Measurements from ENCODE around the gene LNP1. TPM values are rescaled to one million over a fixed set of nuclear protein-coding genes. Genes with fewer than 3 reads are reported as not detected.

LNP1 gene
- total RNA-seq, 1 donor from 2014 or later, result 1.6 TPM

DNA sequence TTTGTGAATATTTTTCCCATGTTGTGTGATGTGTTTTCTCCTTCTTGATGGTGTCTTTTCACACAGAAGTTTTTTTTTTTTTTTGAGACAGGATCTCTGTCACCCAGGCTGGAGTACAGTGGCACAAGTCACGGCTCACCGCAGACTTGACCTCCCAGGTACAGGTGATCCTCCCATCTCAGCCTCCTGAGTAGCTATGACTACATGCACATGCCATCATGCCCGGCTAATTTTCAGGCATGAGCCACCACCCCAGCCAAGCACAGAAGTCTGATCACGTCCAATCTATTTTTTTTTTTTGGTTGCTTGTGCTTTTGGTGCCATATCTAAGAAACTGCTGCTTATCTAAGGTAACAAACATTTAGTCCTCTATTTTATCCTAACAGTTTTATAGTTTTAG, 25.0 kb upstream of the LNP1 start:
- TF ChIP-seq, protein P1, sequence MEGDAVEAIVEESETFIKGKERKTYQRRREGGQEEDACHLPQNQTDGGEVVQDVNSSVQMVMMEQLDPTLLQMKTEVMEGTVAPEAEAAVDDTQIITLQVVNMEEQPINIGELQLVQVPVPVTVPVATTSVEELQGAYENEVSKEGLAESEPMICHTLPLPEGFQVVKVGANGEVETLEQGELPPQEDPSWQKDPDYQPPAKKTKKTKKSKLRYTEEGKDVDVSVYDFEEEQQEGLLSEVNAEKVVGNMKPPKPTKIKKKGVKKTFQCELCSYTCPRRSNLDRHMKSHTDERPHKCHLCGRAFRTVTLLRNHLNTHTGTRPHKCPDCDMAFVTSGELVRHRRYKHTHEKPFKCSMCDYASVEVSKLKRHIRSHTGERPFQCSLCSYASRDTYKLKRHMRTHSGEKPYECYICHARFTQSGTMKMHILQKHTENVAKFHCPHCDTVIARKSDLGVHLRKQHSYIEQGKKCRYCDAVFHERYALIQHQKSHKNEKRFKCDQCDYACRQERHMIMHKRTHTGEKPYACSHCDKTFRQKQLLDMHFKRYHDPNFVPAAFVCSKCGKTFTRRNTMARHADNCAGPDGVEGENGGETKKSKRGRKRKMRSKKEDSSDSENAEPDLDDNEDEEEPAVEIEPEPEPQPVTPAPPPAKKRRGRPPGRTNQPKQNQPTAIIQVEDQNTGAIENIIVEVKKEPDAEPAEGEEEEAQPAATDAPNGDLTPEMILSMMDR (conservative IDR thresholded peaks at IDR 0.05; ENCODE audit: low read depth, low read length), result no peak
- DNase-seq (ENCODE audit: low read depth), result no peak
- H3K4me3 ChIP-seq (ENCODE audit: low read depth, low read length), result no peak overlapping the region

DNA sequence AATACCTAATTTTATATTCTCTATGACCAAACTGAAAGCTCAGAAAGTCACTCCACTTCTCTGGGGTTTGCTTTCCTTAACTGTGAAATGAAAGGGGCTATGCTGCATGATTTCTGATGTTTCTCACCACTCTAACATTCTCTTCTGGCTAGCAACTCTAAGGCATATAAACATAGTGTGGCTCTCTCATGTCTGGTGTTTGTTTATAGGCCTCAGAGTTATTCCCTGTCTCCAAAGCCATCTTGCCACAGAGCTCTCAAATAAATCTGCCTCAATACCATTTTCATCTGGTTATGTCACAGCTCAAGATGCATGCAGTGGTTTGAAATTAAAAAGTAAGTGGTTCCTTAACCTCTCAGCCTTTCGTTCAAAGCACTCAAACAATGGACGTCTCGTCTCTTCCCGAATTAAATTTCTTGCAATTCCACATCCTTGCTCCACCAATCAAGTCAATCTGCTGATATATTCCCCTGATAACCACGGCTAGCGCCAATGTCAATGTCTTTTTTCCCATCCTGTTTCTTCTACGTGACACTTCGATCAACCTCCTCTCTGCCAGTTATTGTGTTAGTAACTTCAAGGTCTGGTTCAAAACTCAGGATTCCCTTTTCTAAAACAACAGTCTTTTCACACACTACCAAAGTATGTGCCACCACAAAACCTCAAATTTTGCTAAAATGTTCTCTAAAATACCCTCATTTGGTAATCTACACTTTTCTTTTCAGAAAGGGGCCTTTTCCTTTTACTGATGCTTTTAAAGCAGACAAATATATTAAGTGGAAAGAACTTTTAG, 16.4 kb upstream of the LNP1 start:
- no peak overlapping the region for H3K4me3 ChIP-seq (ENCODE audit: low read depth, low read length)
- TF ChIP-seq, protein P1 (conservative IDR thresholded peaks at IDR 0.05; ENCODE audit: low read depth, low read length), result no peak
- no peak for DNase-seq (ENCODE audit: low read depth)

DNA sequence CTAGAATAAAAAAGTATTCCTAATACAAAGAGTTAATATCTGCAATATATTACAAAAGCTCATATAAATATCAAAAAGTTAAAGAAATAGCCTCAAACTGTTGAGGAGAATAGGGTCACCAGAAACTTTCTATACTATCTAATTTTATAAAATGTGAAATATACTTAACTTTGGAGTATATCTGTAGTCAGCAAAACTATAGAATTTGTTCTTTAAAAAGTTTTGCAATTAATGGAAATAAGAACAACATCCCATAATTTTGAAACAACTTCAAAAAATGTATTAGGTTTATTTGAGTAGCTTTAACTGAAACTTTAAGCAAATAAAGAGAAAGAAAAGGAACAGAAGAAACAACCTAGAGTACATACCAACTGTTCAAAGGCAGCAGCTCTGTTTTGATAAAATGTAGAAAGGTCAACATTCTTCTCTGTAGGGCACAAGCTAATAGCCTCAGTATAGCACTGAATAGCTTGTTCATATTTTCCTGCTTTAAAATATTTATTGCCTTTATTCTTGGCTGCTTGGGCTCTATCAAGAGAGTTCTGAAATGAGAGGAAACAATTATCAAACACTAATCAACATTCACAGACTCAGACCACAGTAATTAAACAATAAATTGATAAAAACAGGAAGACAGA, 14.8 kb upstream of the LNP1 start:
- TF ChIP-seq, protein P1 (conservative IDR thresholded peaks at IDR 0.05; ENCODE audit: low read depth, low read length), result no peak
- no peak overlapping the region for H3K4me3 ChIP-seq (ENCODE audit: low read depth, low read length)
- no peak for DNase-seq (ENCODE audit: low read depth)

DNA sequence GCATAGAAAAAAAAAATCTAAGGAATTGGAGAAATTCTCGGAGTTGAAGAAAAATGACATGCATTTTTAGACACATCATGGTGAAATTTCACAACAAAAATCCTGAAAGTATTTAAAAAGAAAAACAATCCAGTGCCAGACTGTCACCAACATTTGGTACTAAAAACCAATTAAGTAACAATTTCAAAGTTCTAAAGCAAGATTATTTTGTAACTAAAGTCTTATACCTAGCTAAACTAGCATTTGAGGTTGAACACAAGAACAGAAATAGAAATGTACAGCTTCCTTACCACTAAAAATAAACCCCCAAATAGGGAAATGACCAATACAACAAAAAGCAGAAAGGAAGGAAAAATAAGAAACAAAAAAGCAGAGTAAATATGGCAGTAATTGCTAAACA, 12.3 kb upstream of the LNP1 start:
- TF ChIP-seq, protein P1 (conservative IDR thresholded peaks at IDR 0.05; ENCODE audit: low read depth, low read length), result no peak
- H3K4me3 ChIP-seq (ENCODE audit: low read depth, low read length), result no peak overlapping the region
- DNase-seq (ENCODE audit: low read depth), result no peak

DNA sequence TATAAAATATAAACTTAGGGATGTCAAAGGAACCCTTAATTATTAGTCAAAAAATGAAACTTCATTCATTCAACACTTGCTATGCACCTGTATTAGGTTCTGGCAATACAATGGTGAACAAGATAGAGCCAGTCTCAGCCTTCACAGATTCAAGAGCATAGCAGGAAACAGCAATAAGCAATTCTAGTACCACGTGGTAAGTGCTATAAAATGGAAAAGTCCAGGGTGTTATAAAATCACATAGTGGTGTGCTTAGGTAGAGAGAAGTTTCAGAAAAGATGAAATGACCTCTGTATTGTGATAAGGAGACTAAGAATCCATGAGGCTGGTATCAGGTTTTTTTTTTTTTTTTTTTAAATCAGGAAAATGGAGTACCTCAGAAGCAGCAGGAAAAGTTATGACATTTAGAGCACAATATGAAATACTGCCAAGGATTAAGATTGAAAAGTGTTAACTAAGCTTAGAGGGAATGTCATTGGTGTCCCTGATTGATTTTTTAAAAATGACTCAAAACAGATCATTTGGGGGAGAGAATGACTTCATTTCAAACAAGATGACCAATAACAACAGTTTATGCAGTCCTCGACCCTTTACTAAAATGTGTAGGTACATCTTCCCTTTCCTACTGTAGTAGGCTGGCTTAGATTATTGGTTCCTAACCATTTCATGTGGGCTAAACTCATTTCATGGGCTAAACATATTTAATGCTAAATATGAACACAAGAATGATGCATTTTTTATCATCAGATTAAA, 5.5 kb upstream of the LNP1 start:
- DNase-seq (ENCODE audit: low read depth), result no peak
- no peak overlapping the region for H3K4me3 ChIP-seq (ENCODE audit: low read depth, low read length)
- TF ChIP-seq, protein P1 (conservative IDR thresholded peaks at IDR 0.05; ENCODE audit: low read depth, low read length), result no peak

DNA sequence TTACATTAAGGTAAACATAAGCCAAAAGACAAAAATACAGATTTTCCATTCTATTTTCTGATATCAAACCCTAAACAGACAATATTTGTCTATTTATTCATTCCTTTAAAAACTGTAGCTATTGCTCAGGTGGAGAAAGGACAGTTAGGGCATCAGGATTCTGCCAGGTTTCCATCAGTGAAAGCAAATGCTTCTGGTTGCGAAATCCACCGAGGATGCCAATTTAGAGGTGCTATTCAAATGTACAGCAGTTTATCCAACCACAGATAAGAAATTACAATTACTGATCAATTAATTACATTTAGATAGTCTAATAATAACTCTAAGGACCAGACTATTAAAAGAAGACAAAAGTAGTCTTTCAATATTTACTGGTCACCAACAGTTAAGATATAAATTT, 4.4 kb upstream of the LNP1 start:
- TF ChIP-seq, protein P1 (conservative IDR thresholded peaks at IDR 0.05; ENCODE audit: low read depth, low read length), result no peak
- H3K4me3 ChIP-seq (ENCODE audit: low read depth, low read length), result no peak overlapping the region
- DNase-seq (ENCODE audit: low read depth), result no peak
